Mesendoderm (in vitro differentiated cells): ENCODE results near the gene PDE11A.

Experiments
- DNase-seq: peaks from one replicate; pipeline ENCODE4 v3.0.0; 2013
- H2AK5ac ChIP-seq: 2 replicates; pipeline ENCODE4 v1.6.1; 2013; ENCODE audit warnings: low read length, inconsistent platforms
- H2BK120ac ChIP-seq: 2 replicates; pipeline ENCODE4 v1.6.1; 2013; ENCODE audit warnings: low read depth, mild to moderate bottlenecking, low read length, moderate library complexity, mixed read lengths
- H2BK15ac ChIP-seq: replicated peaks from 2 replicates; pipeline ENCODE4 v1.6.1; 2013; ENCODE audit warnings: low read depth, mild to moderate bottlenecking, moderate library complexity
- H2BK5ac ChIP-seq: 2 replicates; pipeline ENCODE4 v1.6.1; 2013; ENCODE audit warnings: low read length, inconsistent platforms
- H3K18ac ChIP-seq: 2 replicates; pipeline ENCODE4 v1.6.1; 2013; ENCODE audit warnings: mild to moderate bottlenecking, low read length, mixed read lengths
- H3K23ac ChIP-seq: one replicate; pipeline ENCODE4 v1.6.1; 2013; ENCODE audit warnings: low read length
- H3K27ac ChIP-seq: 2 replicates; pipeline ENCODE4 v1.5.1; 2013; ENCODE audit warnings: low read depth, mild to moderate bottlenecking, inconsistent platforms, low read length, moderate library complexity
- H3K27me3 ChIP-seq: 2 replicates; pipeline ENCODE4 v1.6.1; 2013; ENCODE audit warnings: low read length, control low read depth, mild to moderate bottlenecking, inconsistent platforms; ENCODE audit not compliant: insufficient read depth, poor library complexity
- H3K36me3 ChIP-seq: 2 replicates; pipeline ENCODE4 v1.6.1; 2013; ENCODE audit warnings: low read length, inconsistent platforms; ENCODE audit not compliant: control insufficient read depth, insufficient read depth
- H3K4ac ChIP-seq: one replicate; pipeline ENCODE4 v1.6.1; 2013; ENCODE audit warnings: low read depth, mild to moderate bottlenecking, low read length, moderate library complexity
- H3K4me1 ChIP-seq: 2 replicates; pipeline ENCODE4 v1.6.1; 2013; ENCODE audit warnings: low read depth, low read length, inconsistent platforms; ENCODE audit not compliant: control insufficient read depth
- H3K4me2 ChIP-seq: 2 replicates; pipeline ENCODE4 v1.6.1; 2013; ENCODE audit warnings: low read length
- H3K4me3 ChIP-seq: 2 replicates; pipeline ENCODE4 v1.5.1; 2013; ENCODE audit warnings: mild to moderate bottlenecking, low read length
- H3K56ac ChIP-seq: one replicate; pipeline ENCODE4 v1.6.1; 2013; ENCODE audit warnings: low read length
- H3K79me1 ChIP-seq: 2 replicates; pipeline ENCODE4 v1.6.1; 2013; ENCODE audit warnings: low read length, inconsistent platforms
- H3K79me2 ChIP-seq: 2 replicates; pipeline ENCODE4 v1.6.1; 2013; ENCODE audit warnings: mild to moderate bottlenecking, low read length; ENCODE audit not compliant: control insufficient read depth, insufficient read depth
- H3K9ac ChIP-seq: 2 replicates; pipeline ENCODE4 v1.6.1; 2013; ENCODE audit warnings: low read length, inconsistent platforms
- H4K5ac ChIP-seq: one replicate; pipeline ENCODE4 v1.6.1; 2013; ENCODE audit warnings: low read length
- H4K8ac ChIP-seq: one replicate; pipeline ENCODE4 v1.6.1; 2013; ENCODE audit warnings: low read depth, mild to moderate bottlenecking, control low read depth, low read length, moderate library complexity
- WGBS: extraction: QIAGEN DNeasy Blood & Tissue Kit; methylation state at CpG from one replicate; pipeline ENCODE4 v1.1.7; 2013; ENCODE audit warnings: low lambda C conversion rate, missing lambda C conversion rate; ENCODE audit not compliant: insufficient coverage; ENCODE audit errors: extremely low coverage; 5-methylcytosine and 5-hydroxymethylcytosine counted together

PDE11A gene

DNA sequence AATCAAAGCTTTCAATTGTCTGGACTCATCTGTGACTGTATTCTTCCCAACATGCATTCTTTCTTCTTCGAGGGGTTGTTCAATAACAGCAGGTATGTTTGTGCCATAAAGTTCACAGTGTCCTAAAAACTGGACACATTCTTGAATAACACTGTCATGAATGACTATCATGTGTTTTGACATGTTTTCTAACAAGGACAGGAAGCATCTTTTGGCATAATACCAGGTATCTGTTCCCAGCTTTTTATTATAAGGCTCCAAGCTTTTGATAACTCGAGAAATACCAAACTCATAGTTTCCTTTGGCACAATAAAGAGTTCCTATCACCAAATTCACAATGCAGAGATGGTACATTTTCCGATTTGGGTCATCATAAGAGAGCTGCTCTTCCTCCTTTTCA lies 455.8 kb downstream of the PDE11A start:
- no peak overlapping the region for H3K4me2 ChIP-seq
- WGBS: no CpG with 5 or more reads among the region's 3 CpGs
- no peaks in the 10 kb centered on the region for H3K79me2 ChIP-seq
- H3K79me1 ChIP-seq: no peaks in the 10 kb centered on the region
- no peak overlapping the region for H3K23ac ChIP-seq
- H3K4me1 ChIP-seq: peaks cover 2% of the 10 kb centered on the region
- no peak overlapping the region for H3K4ac ChIP-seq
- no peak overlapping the region for H3K56ac ChIP-seq
- H2BK120ac ChIP-seq: no peak overlapping the region
- no peak overlapping the region for H2BK5ac ChIP-seq
- H3K27ac ChIP-seq: no peak overlapping the region
- no peak overlapping the region for H2AK5ac ChIP-seq
- no peak overlapping the region for H4K8ac ChIP-seq
- H3K9ac ChIP-seq: no peak overlapping the region
- no peak overlapping the region for H3K18ac ChIP-seq
- no peak overlapping the region for H2BK15ac ChIP-seq
- H3K27me3 ChIP-seq: no peaks in the 10 kb centered on the region
- H3K36me3 ChIP-seq: no peaks in the 10 kb centered on the region
- H4K5ac ChIP-seq: no peak overlapping the region
- no peak for DNase-seq
- H3K4me3 ChIP-seq: no peak overlapping the region

DNA sequence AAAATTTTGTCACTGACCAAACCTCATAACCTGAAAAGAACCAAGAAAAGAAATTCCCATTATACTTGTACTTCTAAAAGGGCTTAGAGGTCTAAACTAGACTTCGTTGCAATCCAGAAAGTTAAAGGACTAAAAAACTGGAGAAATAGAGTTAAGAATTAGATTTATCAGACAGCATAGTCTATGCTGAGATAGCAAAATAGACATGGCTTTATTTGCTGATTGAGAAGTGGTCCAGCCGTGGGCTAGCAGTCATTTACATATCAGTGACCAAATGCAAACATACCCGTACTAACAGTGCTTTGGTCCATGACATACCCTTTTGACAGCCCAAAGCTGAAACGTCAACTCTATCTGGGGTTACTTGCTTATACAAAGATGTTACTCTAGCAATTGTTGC lies 456.5 kb downstream of the PDE11A start:
- no peak overlapping the region for H3K56ac ChIP-seq
- H3K23ac ChIP-seq: no peak overlapping the region
- no peak overlapping the region for H3K4me2 ChIP-seq
- no peaks in the 10 kb centered on the region for H3K79me2 ChIP-seq
- H3K4me3 ChIP-seq: no peak overlapping the region
- no peak overlapping the region for H3K18ac ChIP-seq
- H3K79me1 ChIP-seq: no peaks in the 10 kb centered on the region
- DNase-seq: no peak
- no peak overlapping the region for H4K5ac ChIP-seq
- H3K27me3 ChIP-seq: no peaks in the 10 kb centered on the region
- no peak overlapping the region for H3K27ac ChIP-seq
- H3K4ac ChIP-seq: no peak overlapping the region
- no peaks in the 10 kb centered on the region for H3K36me3 ChIP-seq
- no peak overlapping the region for H2BK120ac ChIP-seq
- no peak overlapping the region for H2AK5ac ChIP-seq
- no peak overlapping the region for H4K8ac ChIP-seq
- no CpG with 5 or more reads among the region's 4 CpGs for WGBS
- H2BK15ac ChIP-seq: no peak overlapping the region
- peaks cover 7% of the 10 kb centered on the region for H3K4me1 ChIP-seq
- no peak overlapping the region for H2BK5ac ChIP-seq
- no peak overlapping the region for H3K9ac ChIP-seq

DNA sequence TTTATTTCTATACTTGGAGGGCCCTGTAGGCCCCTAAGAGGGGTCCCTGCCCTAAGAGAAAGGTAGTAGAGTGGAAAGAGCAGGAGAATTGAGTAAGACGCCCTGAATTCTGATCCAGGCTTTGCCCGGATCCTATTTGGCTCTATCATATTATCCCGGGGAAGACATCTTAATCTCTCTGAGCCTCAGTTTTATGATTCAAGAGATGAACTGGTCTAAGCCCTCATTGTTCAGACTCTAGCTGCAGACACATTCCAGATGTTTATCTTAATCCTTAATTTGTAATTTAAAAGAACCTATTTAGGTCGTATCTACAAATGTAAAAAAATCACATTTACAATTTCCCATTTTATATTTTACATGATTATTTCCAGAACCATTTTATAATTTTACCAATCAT lies 459.9 kb downstream of the PDE11A start:
- Histone ChIP-seq H3K18ac (no peak overlapping the region), H4K8ac (no peak overlapping the region), H3K79me2 (no peaks in the 10 kb centered on the region), H3K4me3 (no peak overlapping the region), H3K27ac (no peak overlapping the region), H2BK120ac (no peak overlapping the region), H3K4me1 (peaks cover 7% of the 10 kb centered on the region), H3K27me3 (no peaks in the 10 kb centered on the region), H3K56ac (no peak overlapping the region), H3K23ac (no peak overlapping the region), H3K36me3 (no peaks in the 10 kb centered on the region), H3K79me1 (no peaks in the 10 kb centered on the region), H3K4ac (no peak overlapping the region), H4K5ac (no peak overlapping the region), H2BK5ac (no peak overlapping the region), H2AK5ac (no peak overlapping the region), H3K4me2 (no peak overlapping the region), H3K9ac (no peak overlapping the region), H2BK15ac (no peak overlapping the region)
- 100% methylated on average over 1 of the region's 4 CpGs for WGBS
- peak; percentile 12 for DNase-seq

GRCh38 chr2:177611310-177611886 lies 461.2 kb downstream of the PDE11A start:
- Histone ChIP-seq H3K4me2 (no peak overlapping the region), H3K36me3 (no peaks in the 10 kb centered on the region), H3K27me3 (no peaks in the 10 kb centered on the region), H3K18ac (no peak overlapping the region), H3K56ac (peak overlapping the region; percentile 53), H2AK5ac (no peak overlapping the region), H3K9ac (no peak overlapping the region), H3K4me1 (peaks cover 7% of the 10 kb centered on the region), H3K4me3 (no peak overlapping the region), H3K23ac (no peak overlapping the region), H4K5ac (no peak overlapping the region), H3K79me2 (no peaks in the 10 kb centered on the region), H2BK5ac (no peak overlapping the region), H2BK15ac (no peak overlapping the region), H3K4ac (no peak overlapping the region), H3K27ac (peak overlapping the region; percentile 18), H4K8ac (peak overlapping the region; percentile 28), H2BK120ac (no peak overlapping the region), H3K79me1 (no peaks in the 10 kb centered on the region)
- DNase-seq: peak; percentile 54
- no CpG with 5 or more reads among the region's 6 CpGs for WGBS

GRCh38 chr2:177610813-177611212 lies 461.8 kb downstream of the PDE11A start:
- Histone ChIP-seq H3K4me2 (no peak overlapping the region), H3K4ac (no peak overlapping the region), H3K27ac (no peak overlapping the region), H3K23ac (no peak overlapping the region), H3K27me3 (no peaks in the 10 kb centered on the region), H3K18ac (no peak overlapping the region), H2BK5ac (no peak overlapping the region), H3K79me1 (no peaks in the 10 kb centered on the region), H2BK15ac (no peak overlapping the region), H4K5ac (no peak overlapping the region), H2BK120ac (no peak overlapping the region), H2AK5ac (no peak overlapping the region), H3K9ac (no peak overlapping the region), H3K79me2 (no peaks in the 10 kb centered on the region), H3K56ac (no peak overlapping the region), H3K4me1 (peaks cover 7% of the 10 kb centered on the region), H4K8ac (no peak overlapping the region), H3K4me3 (no peak overlapping the region), H3K36me3 (no peaks in the 10 kb centered on the region)
- no CpG with 5 or more reads among the region's 1 CpG for WGBS
- peak; percentile 6 for DNase-seq

GRCh38 chr2:177606636-177607035 lies 465.9 kb downstream of the PDE11A start:
- Histone ChIP-seq H4K5ac (no peak overlapping the region), H2AK5ac (no peak overlapping the region), H3K79me1 (no peaks in the 10 kb centered on the region), H2BK5ac (no peak overlapping the region), H3K4me2 (no peak overlapping the region), H3K56ac (no peak overlapping the region), H3K18ac (no peak overlapping the region), H3K4me3 (no peak overlapping the region), H3K23ac (no peak overlapping the region), H3K27ac (no peak overlapping the region), H4K8ac (no peak overlapping the region), H3K9ac (no peak overlapping the region), H3K79me2 (no peaks in the 10 kb centered on the region), H2BK120ac (no peak overlapping the region), H3K4ac (no peak overlapping the region), H3K36me3 (no peaks in the 10 kb centered on the region), H3K27me3 (no peaks in the 10 kb centered on the region), H2BK15ac (peak overlapping the region; percentile 64), H3K4me1 (peaks cover 5% of the 10 kb centered on the region)
- WGBS: no CpG with 5 or more reads among the region's 7 CpGs
- peak; percentile 82 for DNase-seq
